GM19463 (cell line): Measurements from ENCODE around the gene NETO1.
A peak's percentile ranks its signal among the peaks of the same experiment; 100 is the strongest.

Source experiments
- ATAC-seq: cut with Tn5 transposase; IDR thresholded peaks from one replicate; pipeline ENCODE4 v1.9.1; 2021; ENCODE audit warnings: mild to moderate bottlenecking, moderate library complexity; ENCODE audit not compliant: unreplicated experiment

NETO1 gene

GRCh38 chr18:72846736-72847533 lies 20.9 kb downstream of the NETO1 start:
- no peak for ATAC-seq

GRCh38 chr18:72843743-72844142 lies 24.0 kb downstream of the NETO1 start:
- ATAC-seq = no peak

GRCh38 chr18:72840109-72840508 lies 27.7 kb downstream of the NETO1 start:
- ATAC-seq = no peak

GRCh38 chr18:72834731-72835130 lies 33.1 kb downstream of the NETO1 start:
- no peak for ATAC-seq

GRCh38 chr18:72833471-72833870 lies 34.3 kb downstream of the NETO1 start:
- no peak for ATAC-seq

- no peak for ATAC-seq
Observed at GRCh38 chr18:72830109-72830508, 37.7 kb downstream of the NETO1 start.

GRCh38 chr18:72828601-72829000 lies 39.2 kb downstream of the NETO1 start:
- ATAC-seq = no peak

- no peak for ATAC-seq
Observed at GRCh38 chr18:72826736-72827135, 41.1 kb downstream of the NETO1 start.

GRCh38 chr18:72823345-72823744 lies 44.4 kb downstream of the NETO1 start:
- no peak for ATAC-seq

GRCh38 chr18:72822202-72822601 lies 45.6 kb downstream of the NETO1 start:
- ATAC-seq = no peak

- ATAC-seq = no peak
Observed at GRCh38 chr18:72820571-72820970, 47.2 kb downstream of the NETO1 start.

GRCh38 chr18:72819050-72819449 lies 48.7 kb downstream of the NETO1 start:
- no peak for ATAC-seq

GRCh38 chr18:72811047-72811446 lies 56.7 kb downstream of the NETO1 start:
- peak; percentile 73 for ATAC-seq

GRCh38 chr18:72808680-72809079 lies 59.1 kb downstream of the NETO1 start:
- no peak for ATAC-seq

- ATAC-seq = no peak
Observed at GRCh38 chr18:72799106-72799505, 68.7 kb downstream of the NETO1 start.

GRCh38 chr18:72783530-72783929 lies 84.3 kb downstream of the NETO1 start:
- no peak for ATAC-seq

GRCh38 chr18:72774914-72775313 lies 92.9 kb downstream of the NETO1 start:
- no peak for ATAC-seq

- no peak for ATAC-seq
Observed at GRCh38 chr18:72772916-72773315, 94.9 kb downstream of the NETO1 start.

GRCh38 chr18:72768681-72769229 lies 99.0 kb downstream of the NETO1 start:
- ATAC-seq = no peak

GRCh38 chr18:72762515-72763122 lies 105.2 kb downstream of the NETO1 start:
- peak; percentile 70 for ATAC-seq

- ATAC-seq = no peak
Observed at GRCh38 chr18:72752220-72752619, 115.6 kb downstream of the NETO1 start.

- no peak for ATAC-seq
Observed at GRCh38 chr18:72742002-72742401, 125.8 kb downstream of the NETO1 start.
